Common myeloid progenitor, CD34-positive (primary cell): ENCODE measurements around the gene ENO3.

ENCODE experiments used
- CTCF ChIA-PET: fragments of 350-600 bp; sonication (Branson Sonifier 250); formaldehyde crosslinking; loops from one replicate; lab custom pipeline; 2021; ENCODE audit warnings: antibody characterized with exemption; lab: Charles Lee
- POLR2A ChIA-PET: fragments of 350-600 bp; sonication (Branson Sonifier 250); formaldehyde crosslinking; loops from one replicate; lab custom pipeline; 2021; ENCODE audit warnings: antibody characterized with exemption; lab: Charles Lee
- DNase-seq, 3 donors: peaks; one replicate each; pipeline versions ENCODE4 v3.0.0 to v3.0.0-alpha.2; 2013
- H3K27ac ChIP-seq, 2 experiments: 1 replicate in 1 of 2; 2 replicates in 1 of 2; pipeline ENCODE4 v1.7.0; 2013; ENCODE audit warnings: inconsistent platforms in 2 of 2, low read length in 2 of 2, mild to moderate bottlenecking in 2 of 2, low read depth in 1 of 2, moderate library complexity in 1 of 2; ENCODE audit not compliant: severe bottlenecking in 2 of 2, insufficient read depth in 1 of 2, poor library complexity in 1 of 2
- H3K27me3 ChIP-seq, 5 experiments: replicated peaks in 2 of 5; 1 replicate in 3 of 5; 2 replicates in 2 of 5; pipeline versions ENCODE4 v1.6.1 to v1.7.0; 2013; ENCODE audit warnings: low read length in 4 of 5, mild to moderate bottlenecking in 2 of 5, moderate library complexity in 2 of 5, inconsistent platforms in 1 of 5; ENCODE audit not compliant: insufficient read depth in 5 of 5, control insufficient read depth in 4 of 5
- H3K36me3 ChIP-seq, 4 experiments: 1 replicate in 2 of 4; 2 replicates in 2 of 4; pipeline versions ENCODE4 v1.6.1 to v1.7.0; 2013; ENCODE audit warnings: low read length in 3 of 4, control low read depth in 1 of 4, mild to moderate bottlenecking in 1 of 4; ENCODE audit not compliant: control insufficient read depth in 4 of 4, insufficient read depth in 4 of 4
- H3K4me1 ChIP-seq, 4 experiments: 1 replicate in 3 of 4; 2 replicates in 1 of 4; pipeline versions ENCODE4 v1.6.1 to v1.7.1; 2013; ENCODE audit warnings: low read length in 3 of 4, mild to moderate bottlenecking in 3 of 4, control low read depth in 1 of 4, inconsistent platforms in 1 of 4, moderate library complexity in 1 of 4; ENCODE audit not compliant: control insufficient read depth in 4 of 4, insufficient read depth in 4 of 4; ENCODE audit errors: control extremely low read depth in 1 of 4
- H3K4me3 ChIP-seq, 7 experiments: 1 replicate in 4 of 7; 2 replicates in 3 of 7; pipeline versions ENCODE4 v1.5.1 to v1.7.0; 2013; ENCODE audit warnings: mild to moderate bottlenecking in 7 of 7, low read length in 6 of 7, moderate library complexity in 6 of 7, inconsistent platforms in 2 of 7, low read depth in 2 of 7, control low read depth in 1 of 7; ENCODE audit not compliant: insufficient read depth in 4 of 7, control insufficient read depth in 1 of 7; ENCODE audit errors: extremely low read depth in 1 of 7
- H3K9me3 ChIP-seq, 5 experiments: 1 replicate in 4 of 5; 2 replicates in 1 of 5; pipeline versions ENCODE4 v1.6.1 to v1.7.1; 2013; ENCODE audit warnings: low read length in 4 of 5, mild to moderate bottlenecking in 2 of 5, inconsistent platforms in 1 of 5, low read depth in 1 of 5, moderate library complexity in 1 of 5; ENCODE audit not compliant: control insufficient read depth in 4 of 5, insufficient read depth in 2 of 5; ENCODE audit errors: control extremely low read depth in 1 of 5
- WGBS: methylation state at CpG from one replicate; pipeline ENCODE4 v1.1.5; 2013; ENCODE audit not compliant: insufficient coverage; 5-methylcytosine and 5-hydroxymethylcytosine counted together

ENO3 gene

GRCh38 chr17:4973256-4974114 is 22.6 kb downstream of the ENO3 start:
- Histone ChIP-seq H3K36me3 (peaks cover 7 to 60% (median 38%) of the 10 kb centered on the region in 4 experiments), H3K27ac (no peak overlapping the region), H3K4me3 (no peak overlapping the region), H3K9me3 (no peaks in the 10 kb centered on the region), H3K27me3 (no peaks in the 10 kb centered on the region), H3K4me1 (peaks cover 3 to 33% (median 12%) of the 10 kb centered on the region in 4 experiments)
- ChIA-PET POLR2A (no interaction called here), CTCF (interaction anchor here (2.2 kb wide), 1 partner anchor 14 kb away, joined by 10 read pairs; the partner anchor contains the start of gene CAMTA2)
- over 99% methylated on average over 10 of the region's 10 CpGs for WGBS
- no peak for DNase-seq

GRCh38 chr17:4974115-4974670 is 23.3 kb downstream of the ENO3 start:
- H3K4me1 ChIP-seq, result peaks cover 8 to 32% (median 12%) of the 10 kb centered on the region in 4 experiments
- POLR2A ChIA-PET, result no interaction called here
- 98% methylated on average over 5 of the region's 9 CpGs for WGBS
- H3K27me3 ChIP-seq, result no peaks in the 10 kb centered on the region
- no peaks in the 10 kb centered on the region for H3K9me3 ChIP-seq
- CTCF ChIA-PET, result interaction anchor here (1.9 kb wide), 1 partner anchor 13 kb away, joined by 9 read pairs; the partner anchor contains the start of gene CAMTA2
- DNase-seq, result no peak
- H3K36me3 ChIP-seq, result peaks cover 7 to 59% (median 38%) of the 10 kb centered on the region in 4 experiments
- no peak overlapping the region for H3K27ac ChIP-seq
- no peak overlapping the region for H3K4me3 ChIP-seq

- peaks cover 14 to 39% (median 29%) of the 10 kb centered on the region in 4 experiments for H3K4me1 ChIP-seq
- no peak overlapping the region for H3K27ac ChIP-seq
- no peaks in the 10 kb centered on the region for H3K9me3 ChIP-seq
- CTCF ChIA-PET, result interaction anchor here (0.9 to 2.2 kb wide), 8 partner anchors 8 to 76 kb away, joined by 3 to 10 read pairs (median 4); partner anchors contain the start of genes CHRNE and SPAG7
- H3K27me3 ChIP-seq, result no peaks in the 10 kb centered on the region
- POLR2A ChIA-PET, result interaction anchor here (1.2 kb wide), 1 partner anchor 9 kb away, joined by 4 read pairs; the partner anchor contains the start of gene CAMTA2
- H3K4me3 ChIP-seq, result peak overlapping the region in 3 of 7 experiments; percentile 2 to 58 (median 34)
- H3K36me3 ChIP-seq, result peaks cover 2 to 41% (median 24%) of the 10 kb centered on the region in 4 experiments
- peak; percentile 57 to 81 (median 76) for DNase-seq
Observed at GRCh38 chr17:4978726-4979125, 27.8 kb downstream of the ENO3 start.

- H3K9me3 ChIP-seq, result no peaks in the 10 kb centered on the region
- H3K27me3 ChIP-seq, result no peaks in the 10 kb centered on the region
- H3K4me3 ChIP-seq, result peak overlapping the region in 1 of 7 experiments; percentile 16
- DNase-seq, result peak; percentile 62 to 81 (median 75)
- H3K36me3 ChIP-seq, result peaks cover 2 to 37% (median 20%) of the 10 kb centered on the region in 4 experiments
- 54% methylated on average over 3 of the region's 6 CpGs for WGBS
- peaks cover 14 to 33% (median 29%) of the 10 kb centered on the region in 4 experiments for H3K4me1 ChIP-seq
- H3K27ac ChIP-seq, result no peak overlapping the region
- CTCF ChIA-PET, result interaction anchor here (0.7 to 2.1 kb wide), 11 partner anchors 17 to 82 kb away, joined by 3 to 14 read pairs (median 3); no protein-coding TSS in a partner anchor
- POLR2A ChIA-PET, result no interaction called here
Observed at GRCh38 chr17:4980644-4981216, 29.8 kb downstream of the ENO3 start.

- WGBS, result 79% methylated on average over 5 of the region's 5 CpGs
- POLR2A ChIA-PET, result no interaction called here
Observed at GRCh38 chr17:4982305-4982704, 31.4 kb downstream of the ENO3 start.

GRCh38 chr17:4986403-4986802 is 35.5 kb downstream of the ENO3 start:
- H3K4me3 ChIP-seq, result peak overlapping the region in 5 of 7 experiments; percentile 76 to 88 (median 80)
- no peaks in the 10 kb centered on the region for H3K27me3 ChIP-seq
- WGBS, result 35% methylated on average over 3 of the region's 5 CpGs
- POLR2A ChIA-PET, result no interaction called here
- peak overlapping the region; percentile 40 to 79 for H3K27ac ChIP-seq
- H3K4me1 ChIP-seq, result peaks cover 8 to 26% (median 24%) of the 10 kb centered on the region in 4 experiments
- peak in 1 of 3 donors; percentile 39 for DNase-seq
- H3K36me3 ChIP-seq, result peaks cover 0 to 18% (median 7%) of the 10 kb centered on the region in 4 experiments
- CTCF ChIA-PET, result interaction anchor here (0.7 to 4.5 kb wide), 10 partner anchors 8 to 77 kb away, joined by 3 to 35 read pairs (median 6); partner anchors contain the start of gene SPAG7
- no peaks in the 10 kb centered on the region for H3K9me3 ChIP-seq

More at GRCh38 chr17:4982305-4982704, 31.4 kb downstream of the ENO3 start:
- H3K27me3 ChIP-seq, result no peaks in the 10 kb centered on the region
- peaks cover 2 to 32% (median 17%) of the 10 kb centered on the region in 4 experiments for H3K36me3 ChIP-seq
- peaks cover 15 to 44% (median 39%) of the 10 kb centered on the region in 4 experiments for H3K4me1 ChIP-seq
- no peak for DNase-seq
- CTCF ChIA-PET, result interaction anchor here (0.9 kb wide), 1 partner anchor 15 kb away, joined by 4 read pairs; the partner anchor contains the start of genes INCA1 and KIF1C
- H3K9me3 ChIP-seq, result no peaks in the 10 kb centered on the region
- H3K4me3 ChIP-seq, result no peak overlapping the region
- no peak overlapping the region for H3K27ac ChIP-seq
